Pancreas (tissue), 10 donors: Measurements from ENCODE around the gene TMED5. TPM values are rescaled to one million over a fixed set of nuclear protein-coding genes. Genes with fewer than 3 reads are reported as not detected.

ENCODE experiments used
- ATAC-seq, 4 donors: fragments of 200-7000 bp; cut with Tn5 transposase; one replicate each; pipeline versions ENCODE4 v1.8.0 to v1.9.1; 2020; ENCODE audit warnings: mild to moderate bottlenecking in 4 of 4, moderate library complexity in 4 of 4
- DNase-seq, 6 donors: peaks; one replicate each; pipeline ENCODE4 v3.0.0-alpha.2; 2020
- FAIRE-seq: peaks from 2 replicates; lab custom pipeline; 2012; peaks lifted over from hg19 to GRCh38; lab: Jason Lieb, UNC
- H3K27ac ChIP-seq, 4 donors: fragments of 200-600 bp; sonication (generic); 1 replicate in 3 of 4; 2 replicates in 1 of 4; pipeline versions ENCODE4 v1.5.0 to v1.8.0; 2020
- H3K27me3 ChIP-seq, 4 donors: fragments of 200-600 bp; one replicate each; pipeline ENCODE4 v1.8.0; 2021
- H3K36me3 ChIP-seq, 3 donors: fragments of 200-600 bp; sonication (generic) in 1 of 3; one replicate each; pipeline versions ENCODE4 v1.5.0 to v1.8.0; 2020 to 2021
- H3K4me1 ChIP-seq, 3 donors: fragments of 200-600 bp; one replicate each; pipeline ENCODE4 v1.8.0; 2021
- H3K4me3 ChIP-seq, 4 donors: fragments of 200-600 bp; sonication (generic) in 2 of 4; one replicate each; pipeline versions ENCODE4 v1.5.0 to v1.8.0; 2020 to 2021
- H3K9me3 ChIP-seq, 4 donors: fragments of 200-600 bp; one replicate each; pipeline ENCODE4 v1.8.0; 2021
- WGBS, 2 donors: extraction: QIAGEN DNeasy Blood & Tissue Kit; methylation state at CpG; one replicate each; pipeline ENCODE4 v1.1.7; 2013; 5-methylcytosine and 5-hydroxymethylcytosine counted together
- intact Hi-C, 3 donors: fragments of 100-400 bp; cut with DNase I; formaldehyde crosslinking; loops; one replicate each; pipeline versions ENCODE4 v1.11.1 to v1.14.2; 2022
- polyA plus RNA-seq, 2 donors: library from polyadenylated mRNA; stranded (reverse); fragments of 200-250 nt; gene quantifications; one replicate each; pipeline ENCODE4 v1.2.3, GENCODE V29; 2013
- total RNA-seq, 6 donors: library from RNA; stranded (reverse); fragmentation: NEBNext Ultra II Directional in 4 of 6; extraction: Animal tissue kit (Norgen Biotek cat#: 25700) in 4 of 6; gene quantifications; one replicate each; pipeline versions ENCODE4 v1.2.1 to v1.2.4, GENCODE V29; 2021 to 2023
- TF ChIP-seq, protein P1 (sequence below), 4 donors: fragments of 200-600 bp; sonication (generic) in 3 of 4; IDR thresholded peaks; one replicate each; pipeline versions ENCODE4 v1.5.0 to v1.8.0; 2021; ENCODE audit warnings: antibody characterized with exemption in 4 of 4
- donor health status: healthy with polysubstance abuse.
- donor health status: DM: no; HTN: no; CAD: no; lungs with moderate emphysema.
- donor health status: DM: no; HTN: no; CAD: no.
- donor health status: control.
- donor health status: control.
- donor health status: Bipolar disorder and iron deficiency.
- donor health status: DM: yes; HTN: yes; CAD: no.
- donor health status: DM: no; HTN: no; CAD: no.
- donor health status: DM: no; HTN: no; CAD: no.
- donor health status: DM: yes; HTN: yes; CAD: no.

TMED5 gene
- total and polyA plus RNA-seq, 8 donors, result 4.3 to 29.0 (median 17.9) TPM

DNA sequence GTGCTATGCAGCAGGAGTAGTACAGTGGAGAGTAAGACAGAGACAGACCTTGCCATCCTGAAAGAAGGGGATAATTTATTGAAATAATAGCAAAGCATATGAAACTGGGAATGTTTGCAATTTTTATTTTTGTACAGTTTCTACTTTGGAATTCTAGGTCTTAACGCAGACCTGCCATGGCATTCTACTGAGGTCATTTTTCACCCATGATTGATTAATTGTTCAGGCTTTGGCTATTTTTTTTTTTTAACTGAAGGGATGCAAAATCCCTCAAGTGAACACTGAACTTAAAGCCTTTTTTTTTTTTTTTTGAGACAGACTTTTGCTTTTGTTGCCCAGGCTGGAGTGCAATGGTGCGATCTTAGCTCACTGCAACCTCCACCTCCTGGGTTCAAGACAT is 74.0 kb downstream of the TMED5 start:
- H3K27me3 ChIP-seq, result no peaks in the 10 kb centered on the region
- DNase-seq, result no peak
- 79 to 84% methylated on average over 2 of the region's 2 CpGs for WGBS, 2 donors
- no peaks in the 10 kb centered on the region for H3K9me3 ChIP-seq
- no peak overlapping the region for H3K27ac ChIP-seq
- intact Hi-C loops, result no loop called here
- TF ChIP-seq, protein P1, sequence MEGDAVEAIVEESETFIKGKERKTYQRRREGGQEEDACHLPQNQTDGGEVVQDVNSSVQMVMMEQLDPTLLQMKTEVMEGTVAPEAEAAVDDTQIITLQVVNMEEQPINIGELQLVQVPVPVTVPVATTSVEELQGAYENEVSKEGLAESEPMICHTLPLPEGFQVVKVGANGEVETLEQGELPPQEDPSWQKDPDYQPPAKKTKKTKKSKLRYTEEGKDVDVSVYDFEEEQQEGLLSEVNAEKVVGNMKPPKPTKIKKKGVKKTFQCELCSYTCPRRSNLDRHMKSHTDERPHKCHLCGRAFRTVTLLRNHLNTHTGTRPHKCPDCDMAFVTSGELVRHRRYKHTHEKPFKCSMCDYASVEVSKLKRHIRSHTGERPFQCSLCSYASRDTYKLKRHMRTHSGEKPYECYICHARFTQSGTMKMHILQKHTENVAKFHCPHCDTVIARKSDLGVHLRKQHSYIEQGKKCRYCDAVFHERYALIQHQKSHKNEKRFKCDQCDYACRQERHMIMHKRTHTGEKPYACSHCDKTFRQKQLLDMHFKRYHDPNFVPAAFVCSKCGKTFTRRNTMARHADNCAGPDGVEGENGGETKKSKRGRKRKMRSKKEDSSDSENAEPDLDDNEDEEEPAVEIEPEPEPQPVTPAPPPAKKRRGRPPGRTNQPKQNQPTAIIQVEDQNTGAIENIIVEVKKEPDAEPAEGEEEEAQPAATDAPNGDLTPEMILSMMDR (IDR thresholded peaks at IDR 0.05), result no peak
- peaks cover 0 to 9% (median 5%) of the 10 kb centered on the region in 3 donors for H3K4me1 ChIP-seq
- H3K36me3 ChIP-seq, result no peaks in the 10 kb centered on the region
- ATAC-seq, result no peak
- no peak overlapping the region for H3K4me3 ChIP-seq
- FAIRE-seq, result no peak

DNA sequence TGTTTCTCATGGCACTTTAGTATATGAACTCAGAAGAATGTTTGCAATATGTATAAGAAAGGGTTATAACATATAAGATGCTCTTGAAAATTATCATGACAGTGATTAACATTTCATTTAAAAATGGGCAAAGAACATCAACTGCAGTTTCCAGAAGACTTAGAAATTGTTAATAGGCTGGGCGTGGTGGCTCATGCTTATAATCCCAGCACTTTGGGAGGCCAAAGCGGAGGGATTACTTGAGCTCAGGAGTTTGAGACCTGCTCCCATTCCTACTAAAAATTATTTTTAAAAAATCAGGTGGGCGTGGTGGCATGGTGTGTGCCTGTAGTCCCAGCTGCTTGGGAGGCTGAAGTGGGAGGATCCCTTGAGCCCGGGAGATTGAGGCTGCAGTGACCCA is 78.1 kb downstream of the TMED5 start:
- ATAC-seq, result no peak
- no peak for DNase-seq
- Histone ChIP-seq H3K36me3 (no peaks in the 10 kb centered on the region), H3K4me3 (no peak overlapping the region), H3K27ac (no peak overlapping the region), H3K27me3 (no peaks in the 10 kb centered on the region), H3K9me3 (no peaks in the 10 kb centered on the region), H3K4me1 (no peaks in the 10 kb centered on the region)
- WGBS, 2 donors, result 96 to 97% methylated on average over 4 of the region's 4 CpGs
- intact Hi-C loops, result no loop called here
- TF ChIP-seq, protein P1 (IDR thresholded peaks at IDR 0.05), result no peak
- no peak for FAIRE-seq

Other genes with a start within 250 kb of the TMED5 start
- gene DIPK1A, start 219.0 kb downstream of the TMED5 start, total RNA-seq, result 1 to 10 TPM; 1.1 to 5.4 (median 2.5) TPM
- 1 to 10 TPM in 1 of 2 donors, under 1 TPM in 1; 0.80 to 1.4 TPM for gene DIPK1A, start 219.0 kb downstream of the TMED5 start, polyA plus RNA-seq
- gene MTF2, start 101.1 kb downstream of the TMED5 start, total RNA-seq, result 10 to 100 TPM in 2 of 6 donors, 1 to 10 TPM in 4; 6.5 to 16.2 (median 8.7) TPM
- gene MTF2, start 101.1 kb downstream of the TMED5 start, polyA plus RNA-seq, result 10 to 100 TPM in 1 of 2 donors, 1 to 10 TPM in 1; 6.5 to 10.1 TPM
- gene CCDC18, start 311 bp upstream of the TMED5 start, total RNA-seq, result 1 to 10 TPM in 4 of 6 donors, under 1 TPM in 2; 0.95 to 1.6 (median 1.2) TPM
- 1 to 10 TPM; 1.1 to 1.7 TPM for gene CCDC18, start 311 bp upstream of the TMED5 start, polyA plus RNA-seq
- gene DR1, start 165.5 kb upstream of the TMED5 start, total RNA-seq, result 10 to 100 TPM; 10.1 to 26.0 (median 16.5) TPM
- gene DR1, start 165.5 kb upstream of the TMED5 start, polyA plus RNA-seq, result 1 to 10 TPM; 3.3 to 7.2 TPM